ENCODE results near the gene CST4.

Gene CST4

GRCh38 chr20:23645575-23645974, 43.3 kb downstream of the CST4 start:
- H3K4me2 ChIP-seq (ENCODE audit: insufficient read depth, low read length) = no peak overlapping the region

DNA sequence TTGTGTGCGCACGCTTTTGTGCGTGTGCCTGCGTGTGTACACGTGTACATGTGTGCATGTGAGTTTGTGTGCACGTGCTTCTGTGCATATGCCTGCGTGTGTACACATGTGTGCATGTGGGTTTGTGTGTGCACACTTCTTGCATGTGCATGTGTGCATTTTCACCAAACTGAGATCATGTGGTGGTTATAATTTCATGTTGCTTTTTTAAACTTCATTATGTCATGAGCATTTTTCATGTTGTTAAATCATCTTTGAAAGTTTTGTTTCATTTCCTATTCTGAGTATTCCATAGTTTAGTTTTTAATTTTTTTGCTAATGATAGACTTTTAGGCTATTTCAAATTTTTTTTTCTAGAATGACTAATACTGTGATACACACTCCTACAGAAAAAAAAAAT, 44.7 kb downstream of the CST4 start:
- Histone ChIP-seq H3K27ac (ENCODE audit: low read length) (no peak overlapping the region), H2AFZ (ENCODE audit: low read depth, low read length) (no peak overlapping the region), H4K20me1 (ENCODE audit: insufficient read depth, low read length) (no peaks in the 10 kb centered on the region), H3K27me3 (ENCODE audit: insufficient read depth, low read length, poor library complexity) (peaks cover 2% of the 10 kb centered on the region), H3K4me3 (ENCODE audit: low read depth in 1 of 2, low read length in 2 of 2) (no peak overlapping the region), H3K9ac (ENCODE audit: low read depth, low read length) (no peak overlapping the region), H3K4me1 (ENCODE audit: insufficient read depth, low read length) (no peaks in the 10 kb centered on the region), H3K9me3 (ENCODE audit: insufficient read depth, low read length, severe bottlenecking) (no peaks in the 10 kb centered on the region), H3K4me2 (ENCODE audit: insufficient read depth, low read length) (no peak overlapping the region), H3K79me2 (ENCODE audit: insufficient read depth, low read length) (no peaks in the 10 kb centered on the region), H3K36me3 (ENCODE audit: insufficient read depth, low read length) (no peaks in the 10 kb centered on the region)
- no peak for DNase-seq
- ATAC-seq (ENCODE audit: insufficient read depth, low read depth) = no peak
- TF ChIP-seq CTCF (IDR thresholded peaks at IDR 0.05; ENCODE audit: borderline replicate concordance, extremely low read depth, low read length, poor library complexity, severe bottlenecking) = no peak

More at GRCh38 chr20:23645575-23645974, 43.3 kb downstream of the CST4 start:
- peaks cover 2% of the 10 kb centered on the region for H3K27me3 ChIP-seq (ENCODE audit: insufficient read depth, low read length, poor library complexity)
- no peak for DNase-seq
- H3K36me3 ChIP-seq (ENCODE audit: insufficient read depth, low read length) = no peaks in the 10 kb centered on the region
- no peak overlapping the region for H3K4me3 ChIP-seq (ENCODE audit: low read depth in 1 of 2, low read length in 2 of 2)
- no peak overlapping the region for H2AFZ ChIP-seq (ENCODE audit: low read depth, low read length)
- H3K27ac ChIP-seq (ENCODE audit: low read length) = no peak overlapping the region
- no peaks in the 10 kb centered on the region for H4K20me1 ChIP-seq (ENCODE audit: insufficient read depth, low read length)
- no peaks in the 10 kb centered on the region for H3K9me3 ChIP-seq (ENCODE audit: insufficient read depth, low read length, severe bottlenecking)
- no peaks in the 10 kb centered on the region for H3K4me1 ChIP-seq (ENCODE audit: insufficient read depth, low read length)
- H3K9ac ChIP-seq (ENCODE audit: low read depth, low read length) = no peak overlapping the region
- no peak for TF ChIP-seq EZH2 (IDR thresholded peaks at IDR 0.05; ENCODE audit: borderline replicate concordance, low read depth, low read length, severe bottlenecking)
- no peak for TF ChIP-seq CTCF (IDR thresholded peaks at IDR 0.05; ENCODE audit: borderline replicate concordance, extremely low read depth, low read length, poor library complexity, severe bottlenecking)
- no peak for ATAC-seq (ENCODE audit: insufficient read depth, low read depth)
- no peaks in the 10 kb centered on the region for H3K79me2 ChIP-seq (ENCODE audit: insufficient read depth, low read length)

DNA sequence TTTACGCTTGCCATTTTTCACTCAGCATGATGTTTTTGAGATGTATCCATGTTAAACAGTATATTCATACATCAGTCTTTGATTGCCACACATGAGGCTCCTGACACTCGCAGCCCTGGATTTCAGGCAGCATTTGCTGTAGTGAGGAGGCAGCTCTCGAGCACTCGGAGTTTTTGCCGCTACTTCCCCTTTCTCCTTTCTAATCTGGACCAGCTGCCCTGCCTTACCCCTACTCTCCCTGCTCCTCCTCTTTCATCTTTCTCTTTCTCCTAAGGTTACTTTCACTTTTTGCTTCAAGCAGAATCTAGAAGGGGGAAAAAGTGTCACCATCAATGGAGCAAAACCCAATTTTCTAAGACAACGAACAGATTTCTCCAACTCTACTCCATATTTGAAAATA, 45.2 kb downstream of the CST4 start:
- ATAC-seq (ENCODE audit: insufficient read depth, low read depth) (no peak), DNase-seq (no peak)
- Histone ChIP-seq H4K20me1 (ENCODE audit: insufficient read depth, low read length) (no peaks in the 10 kb centered on the region), H3K79me2 (ENCODE audit: insufficient read depth, low read length) (no peaks in the 10 kb centered on the region), H3K9ac (ENCODE audit: low read depth, low read length) (no peak overlapping the region), H3K4me1 (ENCODE audit: insufficient read depth, low read length) (no peaks in the 10 kb centered on the region), H3K27ac (ENCODE audit: low read length) (no peak overlapping the region), H3K36me3 (ENCODE audit: insufficient read depth, low read length) (no peaks in the 10 kb centered on the region), H3K9me3 (ENCODE audit: insufficient read depth, low read length, severe bottlenecking) (no peaks in the 10 kb centered on the region), H3K4me3 (ENCODE audit: low read depth in 1 of 2, low read length in 2 of 2) (no peak overlapping the region), H3K27me3 (ENCODE audit: insufficient read depth, low read length, poor library complexity) (peaks cover 2% of the 10 kb centered on the region), H3K4me2 (ENCODE audit: insufficient read depth, low read length) (no peak overlapping the region), H2AFZ (ENCODE audit: low read depth, low read length) (no peak overlapping the region)
- TF ChIP-seq EZH2 (IDR thresholded peaks at IDR 0.05; ENCODE audit: borderline replicate concordance, low read depth, low read length, severe bottlenecking) (no peak), CTCF (IDR thresholded peaks at IDR 0.05; ENCODE audit: borderline replicate concordance, extremely low read depth, low read length, poor library complexity, severe bottlenecking) (no peak)

Measured in DND-41 (cell line).